ENCODE measurements around the gene KISS1R.

KISS1R gene

DNA sequence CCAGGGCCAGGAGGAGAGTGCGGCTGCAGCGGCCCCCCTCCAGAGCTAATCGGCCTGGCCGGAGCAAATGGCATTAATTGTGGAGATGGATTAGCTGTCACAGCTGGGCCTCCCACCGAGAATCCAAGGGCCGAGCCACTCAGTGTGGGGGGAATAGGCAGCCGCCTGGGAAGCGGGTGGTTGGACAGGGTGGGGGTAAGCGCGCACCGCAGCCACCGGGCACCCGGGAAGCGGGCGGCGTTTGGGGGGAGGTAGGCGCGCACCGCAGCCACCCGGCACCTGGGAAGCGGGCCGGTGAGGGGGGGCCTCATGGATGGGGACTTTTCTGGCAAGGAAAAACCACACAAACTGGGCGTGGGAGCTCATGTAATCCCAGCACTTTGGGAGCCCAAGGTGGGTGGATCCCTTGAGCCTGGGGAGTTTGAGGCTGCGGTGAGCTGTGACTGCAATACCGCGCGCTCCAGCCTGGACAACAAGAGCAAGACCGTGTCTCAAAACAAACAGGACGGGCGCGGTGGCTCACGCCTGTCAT is 13.8 kb upstream of the KISS1R start:
- Histone ChIP-seq H3K27ac (no peak overlapping the region), H2AFZ (no peak overlapping the region), H3K9me3 (ENCODE audit: control insufficient read depth, low read length) (no peaks in the 10 kb centered on the region), H3K4me3 (ENCODE audit: low read depth, low read length) (no peak overlapping the region), H3K79me2 (no peaks in the 10 kb centered on the region), H3K27me3 (ENCODE audit: control insufficient read depth, insufficient read depth, low read length) (no peaks in the 10 kb centered on the region), H3K36me3 (ENCODE audit: control insufficient read depth, insufficient read depth, low read length) (no peaks in the 10 kb centered on the region), H3K4me2 (ENCODE audit: low read length) (no peak overlapping the region), H3K4me1 (no peaks in the 10 kb centered on the region), H3K9ac (no peak overlapping the region)
- no peak for TF ChIP-seq CTCF (IDR thresholded peaks at IDR 0.05)

- no peak for TF ChIP-seq CTCF (IDR thresholded peaks at IDR 0.05)
- H3K9me3 ChIP-seq (ENCODE audit: control insufficient read depth, low read length): no peaks in the 10 kb centered on the region
- H3K79me2 ChIP-seq: no peaks in the 10 kb centered on the region
- no peak overlapping the region for H3K27ac ChIP-seq
- no peaks in the 10 kb centered on the region for H3K27me3 ChIP-seq (ENCODE audit: control insufficient read depth, insufficient read depth, low read length)
- no peak overlapping the region for H2AFZ ChIP-seq
- no peak overlapping the region for H3K4me2 ChIP-seq (ENCODE audit: low read length)
- no peaks in the 10 kb centered on the region for H3K36me3 ChIP-seq (ENCODE audit: control insufficient read depth, insufficient read depth, low read length)
- H3K4me1 ChIP-seq: no peaks in the 10 kb centered on the region
- H3K9ac ChIP-seq: no peak overlapping the region
- H3K4me3 ChIP-seq (ENCODE audit: low read depth, low read length): no peak overlapping the region
Measured at GRCh38 chr19:904545-904944, 12.6 kb upstream of the KISS1R start.

- H2AFZ ChIP-seq: no peak overlapping the region
- no peaks in the 10 kb centered on the region for H3K9me3 ChIP-seq (ENCODE audit: control insufficient read depth, low read length)
- H3K4me2 ChIP-seq (ENCODE audit: low read length): no peak overlapping the region
- H3K79me2 ChIP-seq: no peaks in the 10 kb centered on the region
- no peak overlapping the region for H3K9ac ChIP-seq
- no peak overlapping the region for H3K27ac ChIP-seq
- H3K36me3 ChIP-seq (ENCODE audit: control insufficient read depth, insufficient read depth, low read length): no peaks in the 10 kb centered on the region
- no peak for TF ChIP-seq CTCF (IDR thresholded peaks at IDR 0.05)
- no peak overlapping the region for H3K4me3 ChIP-seq (ENCODE audit: low read depth, low read length)
- H3K27me3 ChIP-seq (ENCODE audit: control insufficient read depth, insufficient read depth, low read length): no peaks in the 10 kb centered on the region
- H3K4me1 ChIP-seq: no peaks in the 10 kb centered on the region
Measured at GRCh38 chr19:906480-906879, 10.7 kb upstream of the KISS1R start.

- H3K4me1 ChIP-seq: no peaks in the 10 kb centered on the region
- no peak overlapping the region for H2AFZ ChIP-seq
- H3K9me3 ChIP-seq (ENCODE audit: control insufficient read depth, low read length): no peaks in the 10 kb centered on the region
- TF ChIP-seq CTCF (IDR thresholded peaks at IDR 0.05): no peak
- no peak overlapping the region for H3K4me2 ChIP-seq (ENCODE audit: low read length)
- H3K79me2 ChIP-seq: no peaks in the 10 kb centered on the region
- no peaks in the 10 kb centered on the region for H3K36me3 ChIP-seq (ENCODE audit: control insufficient read depth, insufficient read depth, low read length)
- H3K9ac ChIP-seq: no peak overlapping the region
- no peaks in the 10 kb centered on the region for H3K27me3 ChIP-seq (ENCODE audit: control insufficient read depth, insufficient read depth, low read length)
- no peak overlapping the region for H3K27ac ChIP-seq
- H3K4me3 ChIP-seq (ENCODE audit: low read depth, low read length): no peak overlapping the region
Measured at GRCh38 chr19:907183-907853, 9.8 kb upstream of the KISS1R start.

All from parathyroid adenoma (tissue), 2 donors.